SU-DHL-6 (cell line): ENCODE results near the gene ESF1.

Experiments used
- CTCF ChIP-seq: fragments of 200-600 bp; sonication (generic); IDR thresholded peaks from one replicate; pipeline ENCODE4 v1.5.1; 2017; ENCODE audit warnings: antibody characterized with exemption, mild to moderate bottlenecking, low read length, moderate library complexity; ENCODE audit not compliant: insufficient read depth, poor library complexity, severe bottlenecking
- EZH2phosphoT487 ChIP-seq: fragments of 200-600 bp; sonication (generic), shearing (Covaris generic); conservative IDR thresholded peaks from 2 replicates; pipeline ENCODE4 v1.6.1; 2018; ENCODE audit warnings: mild to moderate bottlenecking, antibody characterized with exemption, low read length, moderate library complexity, mixed read lengths

GRCh38 chr20:13678944-13679343, 105.8 kb downstream of the ESF1 start:
- TF ChIP-seq EZH2phosphoT487 (no peak), CTCF (no peak)
